Heart left ventricle (tissue), 16 donors: ENCODE measurements around the gene DCAF11. TPM values are rescaled to one million over a fixed set of nuclear protein-coding genes. Genes with fewer than 3 reads are reported as not detected.

ENCODE experiments used
- ATAC-seq, 4 donors: fragments of 200-7000 bp; cut with Tn5 transposase; one replicate each; pipeline ENCODE4 v1.9.1; 2020 to 2022; ENCODE audit warnings: moderate library complexity in 4 of 4, mild to moderate bottlenecking in 3 of 4, moderate number of reproducible peaks in 1 of 4
- DNase-seq, 5 donors: peaks; one replicate each; pipeline ENCODE4 v3.0.0-alpha.2; 2020
- H3K27ac ChIP-seq, 12 donors: fragments of 200-600 bp; sonication (generic) in 4 of 12; one replicate each; pipeline versions ENCODE4 v1.5.0 to v1.8.0; 2016 to 2022; ENCODE audit warnings: mild to moderate bottlenecking in 2 of 12
- H3K27me3 ChIP-seq, 9 donors: fragments of 200-600 bp; sonication (generic) in 2 of 9; one replicate each; pipeline versions ENCODE4 v1.5.1 to v1.8.0; 2016 to 2022; ENCODE audit warnings: mild to moderate bottlenecking in 3 of 9
- H3K36me3 ChIP-seq, 9 donors: fragments of 200-600 bp; sonication (generic) in 2 of 9; one replicate each; pipeline versions ENCODE4 v1.5.0 to v1.8.0; 2018 to 2022; ENCODE audit warnings: mild to moderate bottlenecking in 2 of 9
- H3K4me1 ChIP-seq, 12 donors: fragments of 200-600 bp; sonication (generic) in 4 of 12; one replicate each; pipeline versions ENCODE4 v1.5.0 to v1.8.0; 2016 to 2022; ENCODE audit warnings: mild to moderate bottlenecking in 3 of 12
- H3K4me3 ChIP-seq, 12 donors: fragments of 200-600 bp; sonication (generic) in 4 of 12; one replicate each; pipeline versions ENCODE4 v1.5.0 to v1.8.0; 2017 to 2022; ENCODE audit warnings: mild to moderate bottlenecking in 9 of 12, moderate library complexity in 4 of 12
- H3K9me3 ChIP-seq, 12 donors: fragments of 200-600 bp; sonication (generic) in 4 of 12; one replicate each; pipeline versions ENCODE4 v1.5.0 to v1.8.0; 2016 to 2022; ENCODE audit warnings: mild to moderate bottlenecking in 1 of 12
- POLR2A ChIP-seq, 2 donors: fragments of 450-650 bp; IDR thresholded peaks; one replicate each; pipeline ENCODE4 v1.6.1; 2017; ENCODE audit warnings: antibody characterized with exemption in 2 of 2, mild to moderate bottlenecking in 2 of 2, moderate library complexity in 2 of 2
- WGBS, 4 donors: extraction: QIAGEN DNeasy Blood & Tissue Kit in 2 of 4; methylation state at CpG; one replicate each; pipeline versions ENCODE4 v1.1.5 to v1.1.7; 2013 to 2018; 5-methylcytosine and 5-hydroxymethylcytosine counted together
- intact Hi-C, 10 donors: fragments of 100-400 bp; cut with DNase I; formaldehyde crosslinking; loops; one replicate each; pipeline versions ENCODE4 v1.11.1 to v1.14.2; 2022
- polyA plus RNA-seq, 2 donors: library from polyadenylated mRNA; stranded (reverse); fragments of 200-250 nt; gene quantifications; one replicate each; pipeline ENCODE4 v1.2.3, GENCODE V29; 2013
- total RNA-seq, 9 donors: library from RNA; depleted of rRNA in 2 of 9; stranded (reverse); fragments of >200 nt in 2 of 9; fragmentation: NEBNext Ultra II Directional in 3 of 9; extraction: Animal tissue kit (Norgen Biotek cat#: 25700) in 3 of 9; gene quantifications; one replicate each; pipeline versions ENCODE4 v1.1.0 to v1.2.4, GENCODE V29; 2016 to 2023
- TF ChIP-seq, protein P1 (sequence below), 12 donors: fragments of 200-600 bp; sonication (generic) in 4 of 12; IDR thresholded peaks; one replicate each; pipeline versions ENCODE4 v1.5.0 to v1.8.0; 2018 to 2022; ENCODE audit warnings: antibody characterized with exemption in 12 of 12, mild to moderate bottlenecking in 5 of 12
- donor health status: ischemic (EF 13 %, LVEDD 7.1; RV severe dilation, severe dysfunction).
- donor health status: healthy with polysubstance abuse.
- donor health status: DM: no; HTN: yes; CAD: no.
- donor health status: DM: no; HTN: no; CAD: no.
- donor health status: ischemic (EF 25% LVEDD 6.9; RV normal size, moderate dysfunction).
- donor health status: ischemic (EF 25% LVEDD 5.7; RV mildly dilated, moderate dysfunction).
- donor health status: healthy.
- donor health status: DM: yes; HTN: yes; CAD: no.
- donor health status: ischemic (EF 35%, LVEDD 5.7; RV mildly dilated, moderate dysfunction).
- donor health status: nonischemic (EF 11% LVEDD 7.7; RV severe dilation, severe dysfunction).
- donor health status: DM: yes; HTN: yes; CAD: no.
- donor health status: PGD.
- donor health status: ischemic (EF 29% LVEDD 5.4; RV normal size, mild dysfunction).
- donor health status: nonischemic (EF 23%, LVEDD 6.1; RV moderate dilation, normal function).

The DCAF11 gene
- total and polyA plus RNA-seq, 11 donors = 25.3 to 117 (median 75.0) TPM

GRCh38 chr14:24069411-24069735, 45.2 kb upstream of the DCAF11 start:
- ATAC-seq (no peak), DNase-seq (peak in 1 of 5 donors; percentile 12)
- no peak for TF ChIP-seq POLR2A (IDR thresholded peaks at IDR 0.05)
- TF ChIP-seq, protein P1, sequence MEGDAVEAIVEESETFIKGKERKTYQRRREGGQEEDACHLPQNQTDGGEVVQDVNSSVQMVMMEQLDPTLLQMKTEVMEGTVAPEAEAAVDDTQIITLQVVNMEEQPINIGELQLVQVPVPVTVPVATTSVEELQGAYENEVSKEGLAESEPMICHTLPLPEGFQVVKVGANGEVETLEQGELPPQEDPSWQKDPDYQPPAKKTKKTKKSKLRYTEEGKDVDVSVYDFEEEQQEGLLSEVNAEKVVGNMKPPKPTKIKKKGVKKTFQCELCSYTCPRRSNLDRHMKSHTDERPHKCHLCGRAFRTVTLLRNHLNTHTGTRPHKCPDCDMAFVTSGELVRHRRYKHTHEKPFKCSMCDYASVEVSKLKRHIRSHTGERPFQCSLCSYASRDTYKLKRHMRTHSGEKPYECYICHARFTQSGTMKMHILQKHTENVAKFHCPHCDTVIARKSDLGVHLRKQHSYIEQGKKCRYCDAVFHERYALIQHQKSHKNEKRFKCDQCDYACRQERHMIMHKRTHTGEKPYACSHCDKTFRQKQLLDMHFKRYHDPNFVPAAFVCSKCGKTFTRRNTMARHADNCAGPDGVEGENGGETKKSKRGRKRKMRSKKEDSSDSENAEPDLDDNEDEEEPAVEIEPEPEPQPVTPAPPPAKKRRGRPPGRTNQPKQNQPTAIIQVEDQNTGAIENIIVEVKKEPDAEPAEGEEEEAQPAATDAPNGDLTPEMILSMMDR (IDR thresholded peaks at IDR 0.05) = no peak
- intact Hi-C loops = loop anchor here in 1 of 10 donors (10.0 kb wide), 1 partner anchor 85 kb away; no protein-coding TSS in a partner anchor
- H3K4me1 ChIP-seq = peaks cover 0 to 6% (median 0%) of the 10 kb centered on the region in 12 donors
- H3K27ac ChIP-seq = no peak overlapping the region
- H3K9me3 ChIP-seq = no peaks in the 10 kb centered on the region
- no peaks in the 10 kb centered on the region for H3K36me3 ChIP-seq
- H3K4me3 ChIP-seq = no peak overlapping the region
- peaks cover 0 to 30% (median 5%) of the 10 kb centered on the region in 9 donors for H3K27me3 ChIP-seq
- WGBS, 4 donors = 67 to 74% (median 69%) methylated on average over 5 to 6 of the region's 6 CpGs

DNA sequence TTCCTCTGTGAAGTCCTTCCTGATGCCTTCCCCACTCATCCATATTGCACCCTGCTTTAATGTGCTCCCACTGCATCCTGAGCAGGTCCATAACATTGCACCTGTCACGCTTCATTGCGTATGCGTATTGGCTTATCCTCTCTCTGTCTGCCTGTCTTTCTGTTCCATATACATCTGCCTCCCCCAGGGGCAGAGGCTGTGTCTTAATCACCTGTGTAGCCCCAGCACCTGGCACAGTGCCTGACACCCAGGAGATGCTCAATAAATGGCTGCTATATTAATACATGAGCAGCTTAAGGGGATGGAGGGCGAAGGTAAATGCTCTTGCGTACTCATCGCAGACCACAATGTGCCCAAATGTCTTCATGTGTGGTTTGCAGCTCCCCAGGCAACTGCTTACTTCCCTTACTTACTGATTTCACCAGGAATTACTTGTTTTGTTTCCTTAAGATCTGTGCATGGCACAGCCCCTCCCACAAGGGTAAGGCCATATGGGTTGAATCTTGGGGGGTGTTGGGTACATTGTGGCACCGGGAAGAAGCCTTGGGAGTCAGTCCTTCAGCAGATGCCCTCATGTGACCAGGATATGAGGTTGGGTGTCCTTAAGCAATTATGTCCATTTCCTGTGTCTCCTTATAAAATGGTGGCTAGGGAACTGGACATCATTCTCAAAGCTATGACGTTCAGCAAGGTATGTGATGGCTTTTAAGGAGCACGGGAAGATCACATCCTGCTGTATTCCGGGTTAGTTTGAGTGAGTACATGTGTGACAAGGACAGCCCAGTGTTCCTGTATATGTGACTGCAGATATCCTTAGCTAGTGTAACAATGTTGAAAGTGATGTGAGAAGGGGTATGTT, 44.1 kb upstream of the DCAF11 start:
- no peak overlapping the region for H3K27ac ChIP-seq
- intact Hi-C loops = no loop called here
- H3K4me1 ChIP-seq = peaks cover 0 to 6% (median 0%) of the 10 kb centered on the region in 12 donors
- peaks cover 0 to 31% (median 5%) of the 10 kb centered on the region in 9 donors for H3K27me3 ChIP-seq
- TF ChIP-seq, protein P1 (IDR thresholded peaks at IDR 0.05) = no peak
- TF ChIP-seq POLR2A (IDR thresholded peaks at IDR 0.05) = no peak
- H3K4me3 ChIP-seq = no peak overlapping the region
- WGBS, 4 donors = 78 to 86% (median 82%) methylated on average over 10 of the region's 10 CpGs
- no peaks in the 10 kb centered on the region for H3K36me3 ChIP-seq
- DNase-seq = peak in 1 of 5 donors; percentile 4
- H3K9me3 ChIP-seq = no peaks in the 10 kb centered on the region
- ATAC-seq = no peak

GRCh38 chr14:24071144-24071697, 43.4 kb upstream of the DCAF11 start, which contains the start of gene CPNE6:
CPNE6 (plus strand) TSS chr14:24071562; CDS start chr14:24072937, 1,375 bp downstream.
- no peak within 1 kb of the TSS for H3K4me3 ChIP-seq
- no peak within 1 kb of the TSS for H3K27ac ChIP-seq
- H3K36me3 ChIP-seq = no peaks in the 10 kb centered on the region
- intact Hi-C loops = no loop called here
- peaks cover 0 to 31% (median 5%) of the 10 kb centered on the region in 9 donors for H3K27me3 ChIP-seq
- H3K4me1 ChIP-seq = peaks cover 0 to 6% (median 0%) of the 10 kb centered on the region in 12 donors
- WGBS, 4 donors = 40 to 53% (median 50%) methylated on average over 15 to 19 of the region's 19 CpGs
- H3K9me3 ChIP-seq = no peaks in the 10 kb centered on the region
- TF ChIP-seq, protein P1 (IDR thresholded peaks at IDR 0.05) = no peak
- no peak for TF ChIP-seq POLR2A (IDR thresholded peaks at IDR 0.05)
- no peak for ATAC-seq
- no peak for DNase-seq

GRCh38 chr14:24071836-24072430, 42.6 kb upstream of the DCAF11 start:
- H3K27me3 ChIP-seq = peaks cover 0 to 31% (median 5%) of the 10 kb centered on the region in 9 donors
- H3K9me3 ChIP-seq = no peaks in the 10 kb centered on the region
- intact Hi-C loops = no loop called here
- no peak for DNase-seq
- no peak overlapping the region for H3K27ac ChIP-seq
- no peak overlapping the region for H3K4me3 ChIP-seq
- TF ChIP-seq POLR2A (IDR thresholded peaks at IDR 0.05) = no peak
- TF ChIP-seq, protein P1 (IDR thresholded peaks at IDR 0.05) = no peak
- H3K36me3 ChIP-seq = no peaks in the 10 kb centered on the region
- 47 to 76% (median 67%) methylated on average over 12 of the region's 12 CpGs for WGBS, 4 donors
- peaks cover 0 to 6% (median 0%) of the 10 kb centered on the region in 12 donors for H3K4me1 ChIP-seq
- ATAC-seq = no peak
